ENCODE data around the gene ELAVL1.

ELAVL1 gene

GRCh38 chr19:8021374-8021773 is 15.9 kb upstream of the ELAVL1 start:
- no peak for DNase-seq (ENCODE audit: low spot score)

- no peak for DNase-seq (ENCODE audit: low spot score)
Observed at GRCh38 chr19:8020681-8021080, 15.2 kb upstream of the ELAVL1 start.

- peak; percentile 77 for DNase-seq (ENCODE audit: low spot score)
Observed at GRCh38 chr19:8017808-8018207, 12.4 kb upstream of the ELAVL1 start.

GRCh38 chr19:8004723-8005513 is 523 bp downstream of the ELAVL1 start:
- no peak for DNase-seq (ENCODE audit: low spot score)

- DNase-seq (ENCODE audit: low spot score): no peak
Observed at GRCh38 chr19:8004001-8004400, 1.4 kb downstream of the ELAVL1 start.

GRCh38 chr19:8001995-8002849 is 3.2 kb downstream of the ELAVL1 start:
- DNase-seq (ENCODE audit: low spot score): peak; percentile 90

GRCh38 chr19:8001651-8001994 is 3.8 kb downstream of the ELAVL1 start:
- DNase-seq (ENCODE audit: low spot score): no peak

GRCh38 chr19:8000298-8001038 is 5.0 kb downstream of the ELAVL1 start:
- no peak for DNase-seq (ENCODE audit: low spot score)

- no peak for DNase-seq (ENCODE audit: low spot score)
Observed at GRCh38 chr19:7999376-7999775, 6.1 kb downstream of the ELAVL1 start.

GRCh38 chr19:7997809-7998480 is 7.5 kb downstream of the ELAVL1 start:
- no peak for DNase-seq (ENCODE audit: low spot score)

GRCh38 chr19:7996883-7997282 is 8.6 kb downstream of the ELAVL1 start:
- no peak for DNase-seq (ENCODE audit: low spot score)

GRCh38 chr19:7995810-7996158 is 9.7 kb downstream of the ELAVL1 start:
- DNase-seq (ENCODE audit: low spot score): no peak

GRCh38 chr19:7994928-7995809 is 10.3 kb downstream of the ELAVL1 start:
- no peak for DNase-seq (ENCODE audit: low spot score)

GRCh38 chr19:7994114-7994513 is 11.3 kb downstream of the ELAVL1 start:
- no peak for DNase-seq (ENCODE audit: low spot score)

GRCh38 chr19:7993560-7993959 is 11.9 kb downstream of the ELAVL1 start:
- DNase-seq (ENCODE audit: low spot score): no peak

GRCh38 chr19:7992575-7992974 is 12.9 kb downstream of the ELAVL1 start:
- DNase-seq (ENCODE audit: low spot score): no peak

- no peak for DNase-seq (ENCODE audit: low spot score)
Observed at GRCh38 chr19:7989071-7989575, 16.3 kb downstream of the ELAVL1 start.

- peak; percentile 30 for DNase-seq (ENCODE audit: low spot score)
Observed at GRCh38 chr19:7988307-7988706, 17.1 kb downstream of the ELAVL1 start.

- no peak for DNase-seq (ENCODE audit: low spot score)
Observed at GRCh38 chr19:7987114-7987768, 18.2 kb downstream of the ELAVL1 start.

- no peak for DNase-seq (ENCODE audit: low spot score)
Observed at GRCh38 chr19:7986321-7987113, 18.9 kb downstream of the ELAVL1 start.

Data from D341Med (cell line).